Tibial nerve (tissue), 4 donors: ENCODE results near the gene RASGRP3. TPM values are rescaled to one million over a fixed set of nuclear protein-coding genes. Genes with fewer than 3 reads are reported as not detected.

Experiments used
- DNase-seq, 2 donors: peaks; one replicate each; pipeline ENCODE4 v3.0.0-alpha.2; 2019; ENCODE audit warnings: low spot score in 2 of 2
- H3K27ac ChIP-seq, 4 donors: fragments of 200-600 bp; sonication (generic) in 3 of 4; one replicate each; pipeline ENCODE4 v1.5.1; 2017 to 2019; ENCODE audit warnings: mild to moderate bottlenecking in 1 of 4
- H3K27me3 ChIP-seq, 2 donors: fragments of 200-600 bp; sonication (generic) in 1 of 2; one replicate each; pipeline versions ENCODE4 v1.5.1 to v1.6.0; 2017 to 2019
- H3K36me3 ChIP-seq, 3 donors: fragments of 200-600 bp; sonication (generic); one replicate each; pipeline ENCODE4 v1.5.1; 2018 to 2019
- H3K4me1 ChIP-seq, 4 donors: fragments of 200-600 bp; sonication (generic) in 3 of 4; one replicate each; pipeline ENCODE4 v1.5.1; 2017 to 2019
- H3K4me3 ChIP-seq, 4 donors: fragments of 200-600 bp; sonication (generic) in 3 of 4; one replicate each; pipeline ENCODE4 v1.5.1; 2017 to 2019; ENCODE audit warnings: mild to moderate bottlenecking in 1 of 4, moderate library complexity in 1 of 4
- H3K9me3 ChIP-seq, 4 donors: fragments of 200-600 bp; sonication (generic) in 3 of 4; one replicate each; pipeline ENCODE4 v1.5.1; 2017 to 2019
- EP300 ChIP-seq, 2 donors: sonication (generic); formaldehyde crosslinking; IDR thresholded peaks; one replicate each; pipeline ENCODE4 v1.6.1; 2017; ENCODE audit warnings: antibody characterized with exemption in 2 of 2, mild to moderate bottlenecking in 1 of 2
- POLR2A ChIP-seq, 2 donors: fragments of 450-650 bp; IDR thresholded peaks; one replicate each; pipeline ENCODE4 v1.6.1; 2017; ENCODE audit warnings: antibody characterized with exemption in 2 of 2, mild to moderate bottlenecking in 2 of 2, moderate library complexity in 2 of 2
- WGBS, 2 donors: methylation state at CpG; one replicate each; pipeline ENCODE4 v1.1.5; 2018; 5-methylcytosine and 5-hydroxymethylcytosine counted together
- total RNA-seq, 4 donors: library from RNA; depleted of rRNA; stranded (reverse); fragments of >200 nt; gene quantifications; one replicate each; pipeline ENCODE4 v1.1.0, GENCODE V29; 2016
- TF ChIP-seq, protein P1 (sequence below), 5 experiments: fragments of 200-600 bp in 3 of 5; fragments of 450-650 bp in 2 of 5; sonication (generic) in 3 of 5; IDR thresholded peaks; one replicate each; pipeline ENCODE4 v1.5.1; 2016 to 2019; ENCODE audit warnings: antibody characterized with exemption in 5 of 5, mild to moderate bottlenecking in 3 of 5, moderate library complexity in 2 of 5

RASGRP3 gene
- total RNA-seq, 4 donors from 2014 or later = 2.4 to 5.4 (median 3.9) TPM

DNA sequence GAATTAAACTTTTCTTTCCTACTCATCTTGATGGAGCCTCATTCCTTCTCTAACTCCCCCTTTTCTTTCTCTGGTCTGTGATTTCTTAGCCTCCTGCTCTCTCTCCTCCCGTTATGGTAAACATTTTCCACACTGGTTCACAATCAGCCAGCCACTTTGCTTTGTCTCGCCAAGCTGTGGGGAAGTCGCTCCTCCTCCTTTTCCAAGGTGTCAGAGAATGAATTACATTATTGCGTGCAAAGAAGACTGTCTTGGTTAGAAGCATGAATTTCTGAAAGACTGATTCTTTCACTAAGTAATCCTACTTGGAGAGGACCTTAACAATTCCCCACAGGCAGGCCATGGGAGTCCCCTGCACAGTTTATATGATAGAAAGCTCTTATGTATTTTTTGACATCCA lies 46.1 kb downstream of the RASGRP3 start:
- no peak for DNase-seq
- no peaks in the 10 kb centered on the region for H3K9me3 ChIP-seq
- peaks cover 0 to 28% (median 4%) of the 10 kb centered on the region in 4 donors for H3K4me1 ChIP-seq
- H3K27ac ChIP-seq = no peak overlapping the region
- WGBS, 2 donors = 51 to 54% methylated on average over 4 of the region's 4 CpGs
- TF ChIP-seq POLR2A (IDR thresholded peaks at IDR 0.05) = no peak
- TF ChIP-seq, protein P1, sequence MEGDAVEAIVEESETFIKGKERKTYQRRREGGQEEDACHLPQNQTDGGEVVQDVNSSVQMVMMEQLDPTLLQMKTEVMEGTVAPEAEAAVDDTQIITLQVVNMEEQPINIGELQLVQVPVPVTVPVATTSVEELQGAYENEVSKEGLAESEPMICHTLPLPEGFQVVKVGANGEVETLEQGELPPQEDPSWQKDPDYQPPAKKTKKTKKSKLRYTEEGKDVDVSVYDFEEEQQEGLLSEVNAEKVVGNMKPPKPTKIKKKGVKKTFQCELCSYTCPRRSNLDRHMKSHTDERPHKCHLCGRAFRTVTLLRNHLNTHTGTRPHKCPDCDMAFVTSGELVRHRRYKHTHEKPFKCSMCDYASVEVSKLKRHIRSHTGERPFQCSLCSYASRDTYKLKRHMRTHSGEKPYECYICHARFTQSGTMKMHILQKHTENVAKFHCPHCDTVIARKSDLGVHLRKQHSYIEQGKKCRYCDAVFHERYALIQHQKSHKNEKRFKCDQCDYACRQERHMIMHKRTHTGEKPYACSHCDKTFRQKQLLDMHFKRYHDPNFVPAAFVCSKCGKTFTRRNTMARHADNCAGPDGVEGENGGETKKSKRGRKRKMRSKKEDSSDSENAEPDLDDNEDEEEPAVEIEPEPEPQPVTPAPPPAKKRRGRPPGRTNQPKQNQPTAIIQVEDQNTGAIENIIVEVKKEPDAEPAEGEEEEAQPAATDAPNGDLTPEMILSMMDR (IDR thresholded peaks at IDR 0.05) = no peak
- no peak for TF ChIP-seq EP300 (IDR thresholded peaks at IDR 0.05)
- no peak overlapping the region for H3K4me3 ChIP-seq
- H3K36me3 ChIP-seq = no peaks in the 10 kb centered on the region
- H3K27me3 ChIP-seq = no peaks in the 10 kb centered on the region

DNA sequence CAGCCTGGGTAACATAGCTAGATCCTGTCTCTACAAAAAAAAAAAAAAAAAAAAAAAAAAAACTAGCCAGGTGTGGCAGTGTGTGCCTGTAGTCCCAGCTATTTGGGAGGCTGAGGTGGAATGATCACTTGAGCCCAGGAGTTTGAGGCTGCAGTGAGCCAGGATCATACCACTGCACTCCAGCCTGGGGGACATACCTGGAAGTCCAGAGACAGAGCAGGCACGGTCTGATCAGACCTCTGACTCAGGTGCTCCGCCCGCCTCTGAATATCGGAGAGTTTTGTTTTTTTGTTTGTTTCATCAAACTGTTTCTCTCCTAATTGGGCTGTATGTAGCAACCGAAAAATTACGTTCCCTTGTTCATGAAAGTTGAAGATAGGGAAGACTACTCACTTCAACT lies 49.2 kb downstream of the RASGRP3 start:
- Histone ChIP-seq H3K27ac (peak overlapping the region in 1 of 4 donors; percentile 36), H3K4me3 (no peak overlapping the region), H3K27me3 (no peaks in the 10 kb centered on the region), H3K9me3 (no peaks in the 10 kb centered on the region), H3K4me1 (peaks cover 0 to 28% (median 4%) of the 10 kb centered on the region in 4 donors), H3K36me3 (no peaks in the 10 kb centered on the region)
- DNase-seq = no peak
- TF ChIP-seq POLR2A (IDR thresholded peaks at IDR 0.05) = no peak
- TF ChIP-seq, protein P1 (IDR thresholded peaks at IDR 0.05) = no peak
- no peak for TF ChIP-seq EP300 (IDR thresholded peaks at IDR 0.05)
- 88 to 96% methylated on average over 6 of the region's 6 CpGs for whole genome bisulfite sequencing, 2 donors

DNA sequence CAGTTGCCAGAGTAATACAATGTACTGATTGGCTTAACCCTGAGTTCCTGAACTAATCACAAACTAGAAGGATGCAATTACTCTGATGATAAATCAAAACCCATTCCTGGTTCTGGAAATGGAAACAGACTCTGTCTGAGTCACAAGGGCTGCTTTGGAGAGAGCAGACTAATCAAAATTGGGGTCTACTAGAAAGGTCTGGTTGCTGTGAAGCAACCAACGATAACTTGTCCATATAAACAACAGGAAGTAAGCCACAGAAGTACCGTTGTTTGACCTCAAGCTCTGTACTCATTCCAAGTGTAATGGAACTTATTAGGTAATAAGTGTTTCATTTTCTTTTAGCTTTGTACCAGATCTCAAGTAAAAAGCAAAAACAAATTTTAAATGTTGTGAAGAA lies 49.7 kb downstream of the RASGRP3 start:
- TF ChIP-seq EP300 (IDR thresholded peaks at IDR 0.05) = peak in 1 of 2 donors; percentile 26
- TF ChIP-seq POLR2A (IDR thresholded peaks at IDR 0.05) = no peak
- WGBS, 2 donors = 17 to 41% methylated on average over 2 of the region's 2 CpGs
- no peaks in the 10 kb centered on the region for H3K36me3 ChIP-seq

DNA sequence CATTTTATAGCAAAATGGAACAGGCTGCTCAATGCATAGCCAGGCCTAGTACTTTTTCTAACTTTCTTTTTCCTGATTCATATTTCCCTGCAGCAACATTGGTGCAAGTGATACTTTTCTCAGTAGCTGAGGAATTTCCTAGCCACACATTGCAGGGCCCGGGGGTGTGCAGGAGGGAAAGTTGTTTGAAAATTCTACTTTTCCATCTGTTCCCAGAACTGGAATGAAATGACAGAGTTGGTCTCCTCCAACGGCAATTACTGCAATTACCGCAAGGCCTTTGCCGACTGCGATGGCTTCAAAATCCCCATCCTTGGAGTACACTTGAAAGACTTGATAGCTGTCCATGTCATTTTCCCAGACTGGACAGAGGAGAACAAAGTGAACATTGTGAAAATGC lies 50.5 kb downstream of the RASGRP3 start:
- Histone ChIP-seq H3K27ac (no peak overlapping the region), H3K4me1 (peaks cover 0 to 19% (median 4%) of the 10 kb centered on the region in 4 donors), H3K27me3 (no peaks in the 10 kb centered on the region), H3K36me3 (no peaks in the 10 kb centered on the region), H3K9me3 (no peaks in the 10 kb centered on the region), H3K4me3 (no peak overlapping the region)
- no peak for DNase-seq
- TF ChIP-seq, protein P1 (IDR thresholded peaks at IDR 0.05) = no peak
- TF ChIP-seq POLR2A (IDR thresholded peaks at IDR 0.05) (no peak), EP300 (IDR thresholded peaks at IDR 0.05) (no peak)
- WGBS, 2 donors = 80 to 88% methylated on average over 5 of the region's 5 CpGs

More for the DNA sequence above, 49.7 kb downstream of the RASGRP3 start:
- Histone ChIP-seq H3K27me3 (no peaks in the 10 kb centered on the region), H3K9me3 (no peaks in the 10 kb centered on the region), H3K4me1 (peaks cover 0 to 27% (median 4%) of the 10 kb centered on the region in 4 donors), H3K27ac (peak overlapping the region in 1 of 4 donors; percentile 36), H3K4me3 (no peak overlapping the region)
- no peak for DNase-seq

DNA sequence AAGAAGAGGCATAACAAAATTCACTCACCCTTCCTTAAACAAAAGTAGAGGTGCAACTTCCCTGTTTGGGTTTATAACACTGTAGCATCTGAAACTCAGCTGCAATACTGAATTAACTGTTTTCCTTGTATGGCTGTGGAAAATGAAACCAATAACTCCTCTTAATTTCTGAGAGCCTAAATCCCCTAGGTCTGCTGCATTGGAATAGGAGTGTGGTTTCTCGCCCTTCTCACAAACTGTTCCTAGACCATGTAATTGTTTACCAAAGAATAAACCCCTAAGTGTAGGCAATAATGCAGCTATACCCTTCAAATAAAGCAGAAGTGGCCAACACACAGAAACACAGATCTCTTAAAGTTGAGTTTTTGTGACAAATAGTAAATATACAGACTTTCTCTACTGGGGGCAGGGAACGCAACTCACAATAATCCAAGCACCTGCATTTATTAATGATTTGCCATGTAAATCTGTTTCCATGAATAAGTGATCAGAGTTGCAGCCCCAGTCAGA lies 52.0 kb downstream of the RASGRP3 start:
- no peaks in the 10 kb centered on the region for H3K36me3 ChIP-seq
- no peak overlapping the region for H3K27ac ChIP-seq
- H3K27me3 ChIP-seq = no peaks in the 10 kb centered on the region
- H3K4me1 ChIP-seq = peaks cover 0 to 9% (median 0%) of the 10 kb centered on the region in 4 donors
- no peaks in the 10 kb centered on the region for H3K9me3 ChIP-seq
- TF ChIP-seq POLR2A (IDR thresholded peaks at IDR 0.05) (no peak), EP300 (IDR thresholded peaks at IDR 0.05) (no peak)
- TF ChIP-seq, protein P1 (IDR thresholded peaks at IDR 0.05) = no peak
- no peak for DNase-seq
- H3K4me3 ChIP-seq = no peak overlapping the region
- 91 to 96% methylated on average over 2 of the region's 2 CpGs for WGBS, 2 donors
